Stomach (tissue), 9 donors: ENCODE data around the gene SEPTIN5. TPM values are rescaled to one million over a fixed set of nuclear protein-coding genes. Genes with fewer than 3 reads are reported as not detected.

Source experiments
- DNase-seq, 2 donors: peaks; one replicate each; pipeline versions ENCODE4 v3.0.0 to v3.0.0-alpha.2; 2013 to 2019
- H3K27ac ChIP-seq, 5 donors: fragments of 200-600 bp in 4 of 5; sonication (generic) in 4 of 5; one replicate each; pipeline ENCODE4 v1.5.1; 2013 to 2019; ENCODE audit warnings: mild to moderate bottlenecking in 1 of 5, moderate library complexity in 1 of 5
- H3K27me3 ChIP-seq, 3 donors: fragments of 200-600 bp; sonication (generic); one replicate each; pipeline ENCODE4 v1.5.1; 2017 to 2019; ENCODE audit warnings: mixed run types in 1 of 3
- H3K36me3 ChIP-seq, 4 donors: fragments of 200-600 bp; sonication (generic); 1 replicate in 3 of 4; 2 replicates in 1 of 4; pipeline ENCODE4 v1.5.1; 2016 to 2019
- H3K4me1 ChIP-seq, 4 donors: fragments of 200-600 bp; sonication (generic); one replicate each; pipeline ENCODE4 v1.5.1; 2016 to 2019
- H3K4me3 ChIP-seq, 4 donors: fragments of 200-600 bp; sonication (generic) in 3 of 4; one replicate each; pipeline ENCODE4 v1.5.1; 2016 to 2019; ENCODE audit warnings: mild to moderate bottlenecking in 1 of 4
- H3K9me3 ChIP-seq, 4 donors: fragments of 200-600 bp; sonication (generic); one replicate each; pipeline ENCODE4 v1.5.1; 2016 to 2019
- CTCF ChIP-seq, 7 experiments: fragments of 450-650 bp in 4 of 7; fragments of 200-600 bp in 3 of 7; sonication (generic) in 3 of 7; IDR thresholded peaks; one replicate each; pipeline ENCODE4 v1.5.1; 2016 to 2019; ENCODE audit warnings: antibody characterized with exemption in 7 of 7, control low read depth in 2 of 7, mild to moderate bottlenecking in 1 of 7
- EP300 ChIP-seq: sonication (generic); formaldehyde crosslinking; IDR thresholded peaks from one replicate; pipeline ENCODE4 v1.6.1; 2017; ENCODE audit warnings: antibody characterized with exemption
- POLR2A ChIP-seq, 4 donors: fragments of 450-650 bp; IDR thresholded peaks; one replicate each; pipeline ENCODE4 v1.6.1; 2016; ENCODE audit warnings: antibody characterized with exemption in 4 of 4, control low read depth in 2 of 4, mild to moderate bottlenecking in 1 of 4, moderate library complexity in 1 of 4
- POLR2AphosphoS5 ChIP-seq, 3 donors: sonication (generic); formaldehyde crosslinking; IDR thresholded peaks; one replicate each; pipeline ENCODE4 v1.6.1; 2016; ENCODE audit warnings: antibody characterized with exemption in 3 of 3
- WGBS, 5 donors: extraction: QIAGEN DNeasy Blood & Tissue Kit in 3 of 5; methylation state at CpG; one replicate each; pipeline versions ENCODE4 v1.1.5 to v1.1.7; 2013 to 2018; 5-methylcytosine and 5-hydroxymethylcytosine counted together
- intact Hi-C: fragments of 100-400 bp; cut with DNase I; formaldehyde crosslinking; loops from one replicate; pipeline ENCODE4 v1.15.1; 2023; ENCODE audit warnings: low total_unique reads
- polyA plus RNA-seq, 3 donors: library from polyadenylated mRNA; stranded (reverse); fragments of 200-250 nt; gene quantifications; one replicate each; pipeline ENCODE4 v1.2.3, GENCODE V29; 2013
- total RNA-seq, 5 donors: library from RNA; depleted of rRNA; stranded (reverse); fragments of >200 nt; gene quantifications; one replicate each; pipeline versions ENCODE4 v1.1.0 to v1.2.3, GENCODE V29; 2014 to 2016
- donor health status: healthy with polysubstance abuse.
- donor health status: Bipolar disorder and iron deficiency.
- donor health status: healthy.

The SEPTIN5 gene
- total and polyA plus RNA-seq, 8 donors, result 1.2 to 38.8 (median 12.5) TPM

DNA sequence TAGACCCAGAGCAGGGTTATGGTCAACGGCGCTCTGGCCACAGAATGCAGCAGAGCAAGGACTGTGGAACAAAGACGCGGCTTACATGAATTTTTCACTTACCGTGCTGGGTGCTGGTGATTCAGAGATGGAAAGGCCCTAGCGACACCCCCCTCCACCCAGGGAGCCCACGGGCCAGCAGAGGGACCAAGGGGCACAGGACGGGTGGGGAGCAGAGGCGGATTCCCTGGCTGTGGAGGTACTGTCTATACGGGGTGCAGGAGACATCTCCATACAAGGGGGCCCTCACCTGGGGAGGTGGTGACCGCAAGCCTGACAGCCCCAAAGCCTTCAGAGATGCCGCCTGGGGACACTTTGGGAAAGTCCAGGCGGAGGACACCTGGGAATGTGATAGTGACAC, 1.1 kb upstream of the SEPTIN5 start:
- H3K9me3 ChIP-seq, result no peaks in the 10 kb centered on the region
- H3K4me1 ChIP-seq, result peaks cover 6 to 39% (median 32%) of the 10 kb centered on the region in 4 donors
- no peak for DNase-seq
- 89 to 92% (median 91%) methylated on average over 10 to 13 of the region's 13 CpGs for WGBS, 5 donors
- no peak overlapping the region for H3K27ac ChIP-seq
- intact Hi-C loops, result no loop called here
- H3K4me3 ChIP-seq, result no peak overlapping the region
- H3K27me3 ChIP-seq, result peaks cover 0 to 64% (median 16%) of the 10 kb centered on the region in 3 donors
- no peak for TF ChIP-seq EP300
- no peak for TF ChIP-seq CTCF (IDR thresholded peaks at IDR 0.05)
- TF ChIP-seq POLR2A (IDR thresholded peaks at IDR 0.05), result no peak
- no peak for TF ChIP-seq POLR2AphosphoS5 (IDR thresholded peaks at IDR 0.05)
- no peaks in the 10 kb centered on the region for H3K36me3 ChIP-seq

GRCh38 chr22:19713650-19714311, 522 bp upstream of the SEPTIN5 start:
- Histone ChIP-seq H3K4me3 (peak overlapping the region; percentile 62 to 82 (median 72)), H3K36me3 (no peaks in the 10 kb centered on the region), H3K9me3 (no peaks in the 10 kb centered on the region), H3K27me3 (peaks cover 0 to 64% (median 21%) of the 10 kb centered on the region in 3 donors), H3K4me1 (peaks cover 12 to 44% (median 37%) of the 10 kb centered on the region in 4 donors), H3K27ac (peak overlapping the region in 1 of 5 donors; percentile 42)
- DNase-seq, result peak in 1 of 2 donors; percentile 62
- intact Hi-C loops, result no loop called here
- 0 to 59% (median 26%) methylated on average over 2 to 38 of the region's 38 CpGs for WGBS, 5 donors
- TF ChIP-seq CTCF (IDR thresholded peaks at IDR 0.05) (no peak), EP300 (no peak), POLR2A (IDR thresholded peaks at IDR 0.05) (no peak), POLR2AphosphoS5 (IDR thresholded peaks at IDR 0.05) (no peak)

GRCh38 chr22:19715188-19715930, 1.1 kb downstream of the SEPTIN5 start:
- intact Hi-C loops, result no loop called here
- H3K4me1 ChIP-seq, result peaks cover 15 to 53% (median 43%) of the 10 kb centered on the region in 4 donors
- peak overlapping the region; percentile 62 to 82 (median 72) for H3K4me3 ChIP-seq
- no peak for TF ChIP-seq POLR2A (IDR thresholded peaks at IDR 0.05)
- TF ChIP-seq EP300, result no peak
- no peak for TF ChIP-seq POLR2AphosphoS5 (IDR thresholded peaks at IDR 0.05)
- no peak for TF ChIP-seq CTCF (IDR thresholded peaks at IDR 0.05)
- no peaks in the 10 kb centered on the region for H3K9me3 ChIP-seq
- peak overlapping the region in 1 of 5 donors; percentile 71 for H3K27ac ChIP-seq
- H3K36me3 ChIP-seq, result peaks cover 0 to 4% (median 2%) of the 10 kb centered on the region in 4 donors
- DNase-seq, result peak in 1 of 2 donors; percentile 7
- WGBS, 5 donors, result 75 to 83% (median 80%) methylated on average over 4 of the region's 4 CpGs
- peaks cover 0 to 66% (median 33%) of the 10 kb centered on the region in 3 donors for H3K27me3 ChIP-seq

- intact Hi-C loops, result no loop called here
- Histone ChIP-seq H3K4me3 (no peak overlapping the region), H3K27me3 (peaks cover 0 to 75% (median 34%) of the 10 kb centered on the region in 3 donors), H3K36me3 (peaks cover 0 to 13% (median 6%) of the 10 kb centered on the region in 4 donors), H3K9me3 (no peaks in the 10 kb centered on the region), H3K27ac (no peak overlapping the region), H3K4me1 (peaks cover 15 to 53% (median 43%) of the 10 kb centered on the region in 4 donors)
- TF ChIP-seq EP300 (no peak), CTCF (IDR thresholded peaks at IDR 0.05) (no peak), POLR2AphosphoS5 (IDR thresholded peaks at IDR 0.05) (no peak), POLR2A (IDR thresholded peaks at IDR 0.05) (no peak)
- 78 to 91% (median 89%) methylated on average over 11 of the region's 11 CpGs for WGBS, 5 donors
- no peak for DNase-seq
Measured at GRCh38 chr22:19716041-19716828, 1.9 kb downstream of the SEPTIN5 start.
